ENCODE measurements around the gene KCNE4.

GRCh38 chr2:223053484-223054192 is 1.6 kb downstream of the KCNE4 start:
- TF ChIP-seq, protein P1, sequence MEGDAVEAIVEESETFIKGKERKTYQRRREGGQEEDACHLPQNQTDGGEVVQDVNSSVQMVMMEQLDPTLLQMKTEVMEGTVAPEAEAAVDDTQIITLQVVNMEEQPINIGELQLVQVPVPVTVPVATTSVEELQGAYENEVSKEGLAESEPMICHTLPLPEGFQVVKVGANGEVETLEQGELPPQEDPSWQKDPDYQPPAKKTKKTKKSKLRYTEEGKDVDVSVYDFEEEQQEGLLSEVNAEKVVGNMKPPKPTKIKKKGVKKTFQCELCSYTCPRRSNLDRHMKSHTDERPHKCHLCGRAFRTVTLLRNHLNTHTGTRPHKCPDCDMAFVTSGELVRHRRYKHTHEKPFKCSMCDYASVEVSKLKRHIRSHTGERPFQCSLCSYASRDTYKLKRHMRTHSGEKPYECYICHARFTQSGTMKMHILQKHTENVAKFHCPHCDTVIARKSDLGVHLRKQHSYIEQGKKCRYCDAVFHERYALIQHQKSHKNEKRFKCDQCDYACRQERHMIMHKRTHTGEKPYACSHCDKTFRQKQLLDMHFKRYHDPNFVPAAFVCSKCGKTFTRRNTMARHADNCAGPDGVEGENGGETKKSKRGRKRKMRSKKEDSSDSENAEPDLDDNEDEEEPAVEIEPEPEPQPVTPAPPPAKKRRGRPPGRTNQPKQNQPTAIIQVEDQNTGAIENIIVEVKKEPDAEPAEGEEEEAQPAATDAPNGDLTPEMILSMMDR (IDR thresholded peaks at IDR 0.05), result no peak
- TF ChIP-seq EZH2 (IDR thresholded peaks at IDR 0.05; ENCODE audit: borderline replicate concordance, insufficient read depth, low read depth, low read length, poor library complexity, severe bottlenecking), result no peak
